Stimulated activated CD4-positive, alpha-beta T cell treated with anti-CD3 and anti-CD28 coated beads, TNF-alpha, amount 100 ng/mL, for 1 hour (primary cell): ENCODE results near the gene ENOSF1.
"Not testable (repeated sequence)": the region's sequence is repeated elsewhere in the genome, so short reads cannot be mapped to it uniquely, and the experiment has no call there.

ENCODE experiments used
- DNase-seq, 3 donors: peaks; one replicate each; pipeline ENCODE4 v3.0.0-alpha.2; 2020; ENCODE audit warnings: low read depth in 3 of 3, low spot score in 1 of 3

The ENOSF1 gene

GRCh38 chr18:708096-708495 is 4.3 kb downstream of the ENOSF1 start:
- DNase-seq: no peak

- DNase-seq: no peak
Observed at GRCh38 chr18:706405-706804, 6.0 kb downstream of the ENOSF1 start.

- DNase-seq: no peak
Observed at GRCh38 chr18:703213-703967, 9.0 kb downstream of the ENOSF1 start.

- no peak for DNase-seq
Observed at GRCh38 chr18:697800-698199, 14.6 kb downstream of the ENOSF1 start.

GRCh38 chr18:697012-697411 is 15.4 kb downstream of the ENOSF1 start:
- no peak for DNase-seq

GRCh38 chr18:693466-694187 is 18.8 kb downstream of the ENOSF1 start:
- DNase-seq: no peak

- DNase-seq: no peak
Observed at GRCh38 chr18:692824-693223, 19.6 kb downstream of the ENOSF1 start.

- no peak for DNase-seq
Observed at GRCh38 chr18:688323-688722, 24.1 kb downstream of the ENOSF1 start.

- no peak for DNase-seq
Observed at GRCh38 chr18:686339-687111, 25.9 kb downstream of the ENOSF1 start.

GRCh38 chr18:685438-685837 is 27.0 kb downstream of the ENOSF1 start:
- DNase-seq: no peak

- no peak for DNase-seq
Observed at GRCh38 chr18:683531-683930, 28.9 kb downstream of the ENOSF1 start.

GRCh38 chr18:682833-683232 is 29.6 kb downstream of the ENOSF1 start:
- no peak for DNase-seq

GRCh38 chr18:682416-682815 is 30.0 kb downstream of the ENOSF1 start:
- not testable (repeated sequence) for DNase-seq

- DNase-seq: no peak
Observed at GRCh38 chr18:681985-682384, 30.4 kb downstream of the ENOSF1 start.

- no peak for DNase-seq
Observed at GRCh38 chr18:680392-680791, 32.0 kb downstream of the ENOSF1 start.

- no peak for DNase-seq
Observed at GRCh38 chr18:679516-679915, 32.9 kb downstream of the ENOSF1 start.

GRCh38 chr18:678482-679182 is 33.8 kb downstream of the ENOSF1 start:
- no peak for DNase-seq

GRCh38 chr18:677951-678381 is 34.5 kb downstream of the ENOSF1 start:
- no peak for DNase-seq

- DNase-seq: no peak
Observed at GRCh38 chr18:677145-677544, 35.3 kb downstream of the ENOSF1 start.

- no peak for DNase-seq
Observed at GRCh38 chr18:676736-677135, 35.7 kb downstream of the ENOSF1 start.

- no peak for DNase-seq
Observed at GRCh38 chr18:676069-676468, 36.4 kb downstream of the ENOSF1 start.
